Measurements from ENCODE around the gene TLR8.
"Not testable (repeated sequence)": the region's sequence is repeated elsewhere in the genome, so short reads cannot be mapped to it uniquely, and the experiment has no call there.

Gene TLR8

DNA sequence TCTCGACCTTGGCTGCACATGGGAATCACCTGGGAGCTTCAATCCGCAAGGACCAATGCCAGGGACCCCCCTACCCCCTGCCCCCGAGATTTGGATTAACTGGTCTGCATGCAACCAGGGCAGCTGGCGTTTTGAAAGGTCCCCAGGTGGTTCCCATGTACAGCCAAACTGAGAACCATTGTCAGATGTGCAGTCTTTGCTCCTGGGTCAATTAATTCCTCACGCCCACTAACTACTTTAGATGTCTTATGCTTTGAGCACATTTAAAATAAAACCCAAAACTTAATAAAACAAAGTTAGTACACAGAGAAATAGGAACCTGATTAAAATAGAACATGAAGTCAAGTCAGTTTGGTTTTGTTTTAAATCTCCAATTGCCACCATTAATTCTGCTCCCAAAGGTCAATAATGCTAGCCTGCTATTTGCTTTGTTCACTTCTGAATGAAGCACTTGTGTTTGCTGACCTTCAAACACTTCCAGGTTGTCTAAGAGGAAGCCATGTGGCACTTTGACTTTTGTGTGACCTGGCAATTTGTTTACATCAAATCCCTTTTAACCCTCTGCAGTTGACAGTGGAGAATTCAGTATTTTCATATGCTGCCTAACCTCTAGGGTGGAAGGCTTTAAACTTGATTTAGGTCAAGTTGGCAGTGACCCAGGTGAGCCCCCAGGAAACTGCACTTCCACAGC is 41.3 kb downstream of the TLR8 start:
- no peak for DNase-seq

GRCh38 chrX:12948495-12948894 is 42.1 kb downstream of the TLR8 start:
- no peak for DNase-seq

GRCh38 chrX:12949205-12949926 is 42.9 kb downstream of the TLR8 start:
- DNase-seq, result no peak

DNA sequence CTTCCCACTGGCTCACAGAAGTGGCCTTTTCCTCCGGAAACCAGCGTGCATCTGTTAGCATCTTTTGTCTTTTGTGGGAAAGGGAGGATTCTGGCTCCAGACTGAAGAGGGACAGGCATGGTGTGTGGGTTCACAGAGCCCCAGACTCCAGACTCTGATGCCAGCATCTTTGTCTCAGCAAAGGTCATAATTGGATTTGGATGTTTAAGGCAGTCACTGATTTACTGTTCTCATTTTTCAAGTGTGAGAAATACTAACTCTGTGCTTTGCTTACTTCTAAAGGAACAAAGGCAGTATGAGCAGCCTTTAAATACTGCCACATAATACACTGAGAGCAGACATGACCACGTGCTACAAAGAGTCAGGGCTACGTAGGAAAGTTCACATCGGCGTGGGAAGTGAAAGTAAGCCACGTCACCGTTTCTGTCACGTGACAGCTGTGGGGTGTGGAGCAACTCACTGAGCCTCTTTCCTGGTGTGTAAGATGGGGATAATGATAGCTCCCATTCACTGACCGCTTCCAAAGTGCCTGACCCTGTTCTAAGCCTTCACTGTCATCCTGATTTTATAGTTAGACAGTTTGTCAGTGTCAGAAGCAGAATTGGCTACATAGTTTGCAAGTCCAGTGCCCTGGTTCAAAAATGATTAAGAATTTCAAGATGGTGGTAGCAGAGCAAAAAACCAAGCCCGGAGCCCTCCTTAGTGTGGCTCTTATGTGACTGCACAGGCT is 43.7 kb downstream of the TLR8 start:
- peak; percentile 81 for DNase-seq

GRCh38 chrX:12950851-12951594 is 44.6 kb downstream of the TLR8 start:
- peak; percentile 72 for DNase-seq

DNA sequence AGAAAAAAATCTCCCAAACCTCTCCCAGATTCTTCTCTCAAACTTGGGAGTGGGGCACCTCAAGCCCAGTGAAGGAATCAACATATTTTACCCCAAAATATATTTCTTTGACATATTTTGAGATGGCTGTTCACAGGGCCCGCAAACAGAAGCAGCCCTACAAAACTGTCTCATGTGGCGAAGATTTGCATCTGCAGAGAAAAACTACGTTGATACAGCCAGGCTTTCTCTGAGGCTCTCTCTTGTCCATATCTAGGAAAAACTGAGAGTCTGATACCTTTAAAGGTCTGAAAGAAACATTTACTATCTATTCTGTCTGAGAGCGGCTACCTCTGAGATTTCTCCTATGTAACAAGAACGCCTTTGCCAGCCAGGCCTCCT is 45.2 kb downstream of the TLR8 start:
- peak; percentile 13 for DNase-seq

DNA sequence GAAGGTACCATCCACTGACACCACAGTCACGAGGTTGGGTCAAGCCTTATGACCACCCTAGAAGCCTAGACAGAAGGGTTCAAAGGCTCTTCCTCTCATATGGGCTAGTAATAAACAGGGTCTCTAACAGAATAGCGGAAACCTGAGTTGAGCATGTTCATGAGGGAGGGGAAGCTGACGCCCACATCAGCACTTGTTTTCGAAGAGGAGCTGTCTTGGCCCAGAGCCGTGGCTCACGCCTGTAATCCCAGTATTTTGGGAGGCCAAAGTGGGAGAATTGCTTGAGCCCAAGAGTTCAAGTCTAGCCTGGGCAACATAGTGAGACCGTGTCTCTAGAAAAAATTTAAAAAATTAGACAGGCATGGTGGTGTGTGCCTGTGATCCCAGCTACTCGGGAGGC is 47.0 kb downstream of the TLR8 start:
- DNase-seq, result peak; percentile 16

DNA sequence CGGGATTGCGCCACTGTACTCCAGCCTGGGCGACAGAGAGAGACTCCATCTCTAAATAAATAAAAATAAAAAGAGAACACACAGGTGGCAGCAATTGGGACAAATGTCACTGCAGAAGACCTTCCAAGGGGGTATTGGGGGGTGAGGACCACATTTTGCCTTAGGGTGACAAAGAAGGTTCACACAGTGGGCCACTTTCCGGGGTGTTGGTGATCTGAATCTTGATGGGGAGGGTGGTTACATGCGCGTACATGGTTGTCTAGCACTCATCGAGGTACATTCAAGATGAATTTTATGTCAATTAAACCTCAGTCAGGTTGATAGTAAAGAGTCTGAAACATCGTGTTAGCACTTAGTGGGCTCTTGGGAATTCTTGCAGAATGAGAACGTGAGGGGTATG is 48.0 kb downstream of the TLR8 start:
- no peak for DNase-seq

DNA sequence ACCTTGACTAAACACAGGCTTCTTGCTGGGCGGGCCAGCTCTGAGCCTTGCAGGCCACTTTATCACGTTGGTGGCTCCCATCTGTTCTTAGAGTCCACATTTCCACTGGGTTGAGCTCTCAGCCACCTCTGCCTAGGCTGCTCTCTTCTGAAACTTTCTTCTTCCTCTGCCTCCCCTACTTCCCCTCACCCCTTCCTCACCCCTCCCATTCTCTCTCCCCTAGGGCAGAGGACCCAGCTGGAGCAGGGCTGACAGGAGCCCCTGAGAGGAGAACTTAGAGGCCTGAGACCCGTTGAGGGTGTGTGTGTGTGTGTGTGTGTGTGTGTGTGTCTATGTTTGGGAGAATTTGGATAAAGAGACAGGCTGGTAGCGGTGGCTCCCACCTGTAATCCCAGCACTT is 48.6 kb downstream of the TLR8 start:
- peak; percentile 11 for DNase-seq

DNA sequence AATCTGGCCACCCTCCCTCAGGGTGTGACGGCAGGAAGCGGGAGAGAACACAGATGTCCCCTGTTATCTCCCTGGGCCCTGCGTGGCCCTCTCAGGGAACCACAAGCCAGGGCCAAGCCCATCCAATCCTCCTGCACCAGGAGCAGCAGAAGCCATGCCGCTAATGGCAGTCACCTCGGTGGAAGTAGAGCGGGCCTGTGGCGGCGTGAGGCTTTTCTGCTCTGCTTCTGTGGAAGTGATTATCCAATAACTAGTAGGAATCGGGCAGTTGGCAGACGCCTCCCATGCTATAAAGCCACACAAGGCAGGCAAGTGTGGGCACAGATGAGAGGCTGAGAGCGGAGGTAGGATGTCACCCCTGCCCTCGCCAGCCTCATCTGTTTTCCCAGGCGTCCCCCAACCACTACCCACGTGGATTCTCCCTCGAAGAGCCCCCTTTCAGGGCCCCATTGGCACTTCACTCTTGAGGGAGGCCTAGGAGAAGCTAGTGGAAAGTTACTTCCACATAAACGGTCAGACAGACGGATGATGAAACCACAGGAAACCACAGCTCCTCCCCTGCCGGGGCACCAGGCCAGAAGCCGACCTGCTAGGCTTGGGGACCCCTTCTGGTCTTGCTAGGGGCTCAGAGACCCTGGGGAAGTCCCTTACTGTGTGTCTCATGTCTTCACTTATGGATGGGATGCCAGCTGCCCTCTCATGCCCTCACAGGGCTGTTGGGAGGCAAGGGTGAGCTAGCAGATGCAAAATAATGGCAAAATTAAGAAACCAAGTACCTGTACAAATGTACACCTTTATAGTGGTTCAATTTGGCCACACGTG is 49.7 kb downstream of the TLR8 start:
- DNase-seq, result peak; percentile 46

DNA sequence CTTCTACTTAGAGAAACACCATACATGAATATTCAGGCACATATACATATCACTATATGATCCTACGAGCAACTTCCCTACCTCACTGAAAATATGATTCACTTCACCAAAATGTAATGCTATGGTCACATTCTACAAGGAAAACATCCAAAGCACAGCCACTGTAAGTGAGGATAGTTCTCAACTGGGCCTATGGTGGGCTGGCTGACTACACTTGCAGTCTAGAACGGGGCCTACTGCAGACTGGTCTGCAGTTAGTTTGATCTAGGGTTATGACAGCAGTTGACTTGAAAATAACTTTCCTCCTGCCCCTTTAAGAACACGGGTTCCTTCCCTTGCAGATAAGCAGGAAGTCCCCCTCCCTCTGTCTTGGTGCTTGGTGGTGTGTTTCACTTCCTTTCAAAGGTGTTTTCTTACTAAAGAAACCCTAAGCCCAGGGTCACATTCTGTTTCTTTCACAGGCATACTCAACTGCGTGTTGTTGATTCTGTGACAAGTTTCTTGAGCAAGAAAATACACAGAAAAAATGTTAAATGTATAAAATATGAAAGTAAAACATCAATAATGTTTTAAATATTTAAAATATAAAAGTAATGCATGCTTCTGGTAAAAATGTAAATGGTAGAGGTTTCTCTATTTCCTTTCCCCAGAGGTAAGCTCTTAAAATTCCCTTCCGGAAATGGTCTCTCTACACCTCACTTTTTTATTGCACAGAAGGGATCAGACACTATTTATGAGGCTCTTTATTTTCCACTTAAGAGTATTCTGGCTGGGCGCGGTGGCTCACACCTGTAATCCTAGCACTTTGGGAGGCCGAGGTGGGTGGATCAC is 50.5 kb downstream of the TLR8 start:
- DNase-seq, result peak; percentile 44

GRCh38 chrX:12958059-12958458 is 51.6 kb downstream of the TLR8 start:
- no peak for DNase-seq

DNA sequence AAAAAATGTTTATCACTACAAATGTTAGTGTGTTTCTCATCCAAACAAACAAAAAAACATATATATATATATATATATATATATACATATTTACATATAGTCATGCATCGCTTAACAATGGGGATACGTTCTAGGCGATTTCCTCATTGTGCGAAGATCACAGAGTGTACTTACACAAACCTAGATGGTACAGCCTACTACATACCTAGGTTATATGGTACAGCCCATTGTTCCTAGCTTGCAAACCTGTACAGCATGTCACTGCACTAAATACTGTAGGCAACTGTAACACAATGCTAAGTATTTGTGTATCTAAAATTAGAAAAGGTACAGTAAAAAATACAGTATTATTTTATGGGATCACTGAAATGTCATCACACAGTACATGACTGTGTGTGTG is 52.0 kb downstream of the TLR8 start:
- no peak for DNase-seq

DNA sequence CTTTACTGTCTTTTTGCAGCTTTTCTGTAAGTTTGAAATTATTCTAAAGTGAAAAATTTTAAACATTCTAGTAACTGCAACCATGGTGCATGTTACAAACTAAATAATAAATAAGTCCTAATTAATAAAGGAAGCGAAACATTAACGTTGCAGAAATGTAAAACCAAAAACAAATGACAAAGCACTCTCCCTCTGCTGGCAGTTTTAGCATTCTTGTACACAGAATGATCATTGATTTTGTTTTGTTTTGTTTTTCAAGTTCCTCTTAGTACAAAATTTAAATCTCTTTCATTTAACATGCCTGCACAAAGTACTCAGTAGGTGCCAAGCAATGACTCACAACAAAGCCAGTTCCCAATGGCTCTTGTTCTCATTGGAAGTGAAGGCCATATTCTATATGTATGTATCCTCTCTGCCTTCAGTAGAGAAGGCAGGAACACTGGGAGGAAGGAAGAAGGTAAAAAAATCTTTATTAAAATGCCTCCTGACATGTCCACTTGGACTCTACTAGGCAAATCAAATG is 54.8 kb downstream of the TLR8 start:
- DNase-seq, result no peak

GRCh38 chrX:12962041-12962504 is 55.7 kb downstream of the TLR8 start:
- DNase-seq, result no peak

DNA sequence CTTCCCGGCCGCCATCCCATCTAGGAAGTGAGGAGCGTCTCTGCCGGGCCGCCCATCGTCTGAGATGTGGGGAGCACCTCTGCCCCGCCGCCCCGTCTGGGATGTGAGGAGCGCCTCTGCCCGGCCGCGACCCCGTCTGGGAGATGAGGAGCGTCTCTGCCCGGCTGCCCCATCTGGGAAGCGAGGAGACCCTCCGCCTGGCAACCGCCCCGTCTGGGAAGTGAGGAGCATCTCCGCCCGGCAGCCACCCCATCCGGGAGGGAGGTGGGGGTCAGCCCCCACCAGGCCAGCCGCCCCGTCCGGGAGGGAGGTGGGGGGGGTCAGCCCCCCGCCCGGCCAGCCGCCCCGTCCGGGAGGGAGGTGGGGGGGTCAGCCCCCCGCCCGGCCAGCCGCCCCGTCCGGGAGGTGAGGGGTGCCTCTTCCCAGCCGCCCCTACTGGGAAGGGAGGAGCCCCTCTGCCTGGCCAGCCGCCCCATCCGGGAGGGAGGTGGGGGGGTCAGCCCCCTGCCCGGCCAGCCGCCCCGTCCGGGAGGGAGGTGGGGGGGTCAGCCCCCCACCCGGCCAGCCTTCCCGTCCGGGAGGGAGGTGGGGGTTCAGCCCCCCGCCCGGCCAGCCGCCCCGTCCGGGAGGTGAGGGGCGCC is 56.9 kb downstream of the TLR8 start:
- not testable (repeated sequence) for DNase-seq

DNA sequence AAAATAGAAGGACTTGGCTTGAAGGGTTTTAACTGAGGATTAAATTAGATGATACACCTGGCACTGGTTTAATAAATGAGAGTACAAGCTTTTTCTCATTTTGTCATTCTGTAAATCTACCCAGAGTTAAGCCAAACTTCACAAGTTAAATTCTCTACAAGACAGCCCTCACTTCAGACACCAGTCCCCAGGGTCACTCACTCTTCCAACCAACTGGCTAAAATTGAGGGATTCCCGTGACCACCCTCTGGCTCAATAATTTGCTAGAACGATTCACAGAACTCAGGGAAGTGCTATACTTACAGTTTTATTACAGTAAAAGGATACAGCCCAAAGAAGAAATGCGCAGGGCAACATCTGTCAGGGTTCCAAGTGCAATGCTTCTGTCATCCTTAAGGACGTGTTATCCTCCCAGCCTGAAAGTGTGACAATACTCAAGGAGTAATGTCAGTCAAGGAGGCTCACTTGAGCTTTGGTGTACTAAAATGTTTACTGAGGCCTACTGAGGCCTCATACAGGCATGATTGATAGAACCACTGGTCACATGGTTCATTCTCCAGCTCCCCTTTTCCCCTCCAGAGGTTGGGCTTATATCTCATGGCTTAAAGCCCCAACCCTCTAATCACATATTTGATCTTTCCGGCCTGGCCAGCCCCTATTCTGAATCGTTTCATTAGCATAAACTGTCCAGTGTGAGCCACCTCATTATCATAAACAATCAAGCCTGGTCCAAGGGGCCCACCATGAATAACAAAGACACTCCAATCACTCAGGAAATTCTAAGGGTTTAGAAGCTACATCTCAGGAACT is 58.9 kb downstream of the TLR8 start:
- no peak for DNase-seq

DNA sequence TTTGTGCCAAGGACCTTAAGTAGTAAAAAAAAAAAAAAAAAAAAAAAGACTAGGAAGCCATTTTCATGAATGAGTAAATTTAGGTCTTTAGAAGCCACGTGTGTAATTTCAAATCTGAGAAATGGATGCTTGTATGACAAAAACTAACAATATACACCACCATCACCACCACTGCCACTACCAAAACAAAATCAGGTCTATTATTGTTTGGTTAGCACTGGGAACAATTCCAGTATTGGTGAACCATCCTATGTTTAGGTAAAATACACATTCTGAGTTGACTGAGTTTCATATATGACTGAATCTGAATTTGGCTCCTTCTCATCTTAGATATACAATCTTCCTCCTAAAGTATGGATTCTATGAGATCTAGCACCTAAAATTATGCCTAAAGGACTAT is 59.7 kb downstream of the TLR8 start:
- DNase-seq, result no peak

DNA sequence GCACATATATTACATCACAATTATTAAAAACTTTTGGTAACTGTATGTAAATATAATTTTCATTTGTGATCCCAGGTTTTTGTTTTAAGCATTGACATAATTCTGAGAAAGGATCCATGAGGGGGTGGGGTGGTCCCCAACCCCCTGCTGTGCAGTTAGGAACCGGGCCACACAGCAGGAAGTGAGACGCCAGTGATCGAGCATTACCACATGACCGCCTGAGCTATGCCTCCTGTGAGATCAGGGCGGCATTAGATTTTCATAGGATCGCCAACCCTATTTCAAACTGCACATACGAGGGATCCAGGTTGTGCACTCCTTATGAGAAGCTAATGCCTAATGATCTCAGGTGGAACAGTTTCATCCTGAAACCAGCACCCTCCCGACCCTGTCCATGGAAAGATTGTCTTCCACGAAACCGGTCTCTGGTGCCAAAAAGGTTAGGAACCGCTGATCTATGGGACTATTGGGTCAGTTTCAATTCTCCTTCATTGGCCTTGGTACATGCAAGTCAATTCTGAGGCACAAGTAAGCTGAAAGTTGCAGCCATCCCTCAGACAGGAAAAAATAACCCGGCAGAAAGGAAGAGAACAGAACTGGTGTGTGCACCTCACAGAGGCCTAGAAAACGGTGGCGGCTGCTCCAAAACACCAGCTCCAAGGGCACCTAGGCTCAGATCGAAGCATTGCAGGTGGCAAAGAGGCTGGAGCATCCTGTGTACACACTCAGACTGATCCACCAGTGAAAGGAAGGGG is 61.5 kb downstream of the TLR8 start:
- no peak for DNase-seq

Data from activated naive CD4-positive, alpha-beta T cell treated with anti-CD3 and anti-CD28 coated beads, Interleukin-2, amount 50 U/mL, for 16 hours (primary cell).